ENCODE results near the gene EXT2.

- TF ChIP-seq CTCF (IDR thresholded peaks at IDR 0.05): no peak
- TF ChIP-seq POLR2A (IDR thresholded peaks at IDR 0.05): no peak
Measured at GRCh38 chr11:44130751-44131150, 35.3 kb downstream of the EXT2 start.
